Measurements from ENCODE around the gene HOGA1.

DNA sequence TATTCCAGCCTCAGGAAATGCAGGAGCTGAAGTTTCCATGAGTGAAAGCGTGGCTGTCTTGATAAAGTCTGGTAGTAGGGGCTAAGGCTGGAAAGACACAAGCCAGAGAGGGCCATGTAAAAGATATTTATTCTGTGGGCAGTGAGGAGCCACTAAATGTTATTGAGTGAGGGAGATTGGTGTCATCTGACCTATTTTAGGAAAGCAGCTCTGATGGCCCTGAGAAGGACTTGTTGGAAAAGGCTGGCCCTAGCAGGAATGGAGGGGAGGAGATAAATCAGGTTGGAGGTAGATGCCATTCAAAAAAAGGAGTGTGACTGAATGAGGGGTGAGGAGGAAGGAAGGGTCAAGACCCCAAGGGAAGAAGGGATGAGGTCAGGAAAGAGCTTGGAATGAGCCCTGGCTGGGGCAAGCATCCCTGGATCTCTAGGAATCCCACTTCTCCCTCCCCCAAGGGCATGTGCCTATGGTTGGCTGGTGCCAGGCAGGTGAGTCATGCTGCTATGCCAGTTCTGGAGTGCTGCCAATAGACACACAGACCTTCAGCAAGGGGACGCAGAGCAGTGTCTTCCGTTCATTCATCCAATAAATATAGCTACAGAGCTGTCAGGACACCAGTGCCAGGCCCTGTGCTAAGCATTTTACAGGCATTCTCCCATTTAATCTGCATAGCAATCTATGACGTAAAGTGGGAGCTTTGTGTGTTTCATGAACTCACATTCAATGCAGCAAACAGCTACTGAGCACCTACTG is 9.6 kb upstream of the HOGA1 start:
- TF ChIP-seq, protein P1, sequence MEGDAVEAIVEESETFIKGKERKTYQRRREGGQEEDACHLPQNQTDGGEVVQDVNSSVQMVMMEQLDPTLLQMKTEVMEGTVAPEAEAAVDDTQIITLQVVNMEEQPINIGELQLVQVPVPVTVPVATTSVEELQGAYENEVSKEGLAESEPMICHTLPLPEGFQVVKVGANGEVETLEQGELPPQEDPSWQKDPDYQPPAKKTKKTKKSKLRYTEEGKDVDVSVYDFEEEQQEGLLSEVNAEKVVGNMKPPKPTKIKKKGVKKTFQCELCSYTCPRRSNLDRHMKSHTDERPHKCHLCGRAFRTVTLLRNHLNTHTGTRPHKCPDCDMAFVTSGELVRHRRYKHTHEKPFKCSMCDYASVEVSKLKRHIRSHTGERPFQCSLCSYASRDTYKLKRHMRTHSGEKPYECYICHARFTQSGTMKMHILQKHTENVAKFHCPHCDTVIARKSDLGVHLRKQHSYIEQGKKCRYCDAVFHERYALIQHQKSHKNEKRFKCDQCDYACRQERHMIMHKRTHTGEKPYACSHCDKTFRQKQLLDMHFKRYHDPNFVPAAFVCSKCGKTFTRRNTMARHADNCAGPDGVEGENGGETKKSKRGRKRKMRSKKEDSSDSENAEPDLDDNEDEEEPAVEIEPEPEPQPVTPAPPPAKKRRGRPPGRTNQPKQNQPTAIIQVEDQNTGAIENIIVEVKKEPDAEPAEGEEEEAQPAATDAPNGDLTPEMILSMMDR (IDR thresholded peaks at IDR 0.05) = no peak
- peak; percentile 92 for TF ChIP-seq POLR2AphosphoS5 (IDR thresholded peaks at IDR 0.05)
- no peak for TF ChIP-seq POLR2A (IDR thresholded peaks at IDR 0.05)
